NB4 (cell line): ENCODE measurements around the gene PDGFC.

Experiments used
- DNase-seq: peaks from one replicate; pipeline ENCODE4 v3.0.0; 2010; ENCODE audit warnings: low read depth
- H3K4me3 ChIP-seq: one replicate; pipeline ENCODE4 v1.5.1; 2011; ENCODE audit warnings: mild to moderate bottlenecking, low read depth, low read length, moderate library complexity
- MYC ChIP-seq: IDR thresholded peaks from 2 replicates; pipeline ENCODE4 v1.6.1; 2011; ENCODE audit warnings: low read depth, low read length
- POLR2A ChIP-seq: IDR thresholded peaks from 2 replicates; pipeline ENCODE4 v1.6.1; 2011; ENCODE audit warnings: mild to moderate bottlenecking; ENCODE audit not compliant: insufficient read length; ENCODE audit errors: extremely low read depth
- TF ChIP-seq, protein P1 (sequence below): IDR thresholded peaks from 2 replicates; pipeline ENCODE4 v1.6.1; 2011; ENCODE audit warnings: low read depth, low read length
- TF ChIP-seq, protein P2 (sequence below): IDR thresholded peaks from one replicate; pipeline ENCODE4 v1.5.1; 2012; ENCODE audit warnings: low read depth, low read length

The PDGFC gene

GRCh38 chr4:156711193-156711590 lies 260.4 kb downstream of the PDGFC start:
- TF ChIP-seq POLR2A (no peak), MYC (no peak)
- TF ChIP-seq, protein P1, sequence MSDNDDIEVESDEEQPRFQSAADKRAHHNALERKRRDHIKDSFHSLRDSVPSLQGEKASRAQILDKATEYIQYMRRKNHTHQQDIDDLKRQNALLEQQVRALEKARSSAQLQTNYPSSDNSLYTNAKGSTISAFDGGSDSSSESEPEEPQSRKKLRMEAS, result no peak
- TF ChIP-seq, protein P2, sequence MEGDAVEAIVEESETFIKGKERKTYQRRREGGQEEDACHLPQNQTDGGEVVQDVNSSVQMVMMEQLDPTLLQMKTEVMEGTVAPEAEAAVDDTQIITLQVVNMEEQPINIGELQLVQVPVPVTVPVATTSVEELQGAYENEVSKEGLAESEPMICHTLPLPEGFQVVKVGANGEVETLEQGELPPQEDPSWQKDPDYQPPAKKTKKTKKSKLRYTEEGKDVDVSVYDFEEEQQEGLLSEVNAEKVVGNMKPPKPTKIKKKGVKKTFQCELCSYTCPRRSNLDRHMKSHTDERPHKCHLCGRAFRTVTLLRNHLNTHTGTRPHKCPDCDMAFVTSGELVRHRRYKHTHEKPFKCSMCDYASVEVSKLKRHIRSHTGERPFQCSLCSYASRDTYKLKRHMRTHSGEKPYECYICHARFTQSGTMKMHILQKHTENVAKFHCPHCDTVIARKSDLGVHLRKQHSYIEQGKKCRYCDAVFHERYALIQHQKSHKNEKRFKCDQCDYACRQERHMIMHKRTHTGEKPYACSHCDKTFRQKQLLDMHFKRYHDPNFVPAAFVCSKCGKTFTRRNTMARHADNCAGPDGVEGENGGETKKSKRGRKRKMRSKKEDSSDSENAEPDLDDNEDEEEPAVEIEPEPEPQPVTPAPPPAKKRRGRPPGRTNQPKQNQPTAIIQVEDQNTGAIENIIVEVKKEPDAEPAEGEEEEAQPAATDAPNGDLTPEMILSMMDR, result no peak
- H3K4me3 ChIP-seq, result no peak overlapping the region
- no peak for DNase-seq
